GM12878 (cell line): ENCODE results near the gene MEIOSIN. TPM values are rescaled to one million over a fixed set of nuclear protein-coding genes. Genes with fewer than 3 reads are reported as not detected.

Source experiments
- ATAC-seq: fragments of 200-7000 bp; cut with Tn5 transposase; 3 replicates; pipeline ENCODE4 v1.9.1; 2020; ENCODE audit warnings: mild to moderate bottlenecking, moderate library complexity
- BruUV-seq: library from RNA; stranded (reverse); fragments of 400-500 nt; replicated peaks from 2 replicates; lab custom pipeline; 2021; lab: Mats Ljungman, UMichigan
- CTCF ChIA-PET: fragments of 300-600 bp; sonication (Branson Sonifier 250); formaldehyde crosslinking; extraction: SDS; loops from one replicate; lab custom pipeline; 2021; ENCODE audit warnings: inconsistent platforms; lab: Yijun Ruan, JAX
- POLR2A ChIA-PET: fragments of 350-600 bp; formaldehyde crosslinking; extraction: SDS; loops from one replicate; lab custom pipeline; 2021; ENCODE audit warnings: inconsistent platforms; lab: Charles Lee
- RAD21 ChIA-PET: fragments of 300-600 bp; sonication (Branson Sonifier 250); formaldehyde crosslinking; loops from one replicate; lab custom pipeline; 2023; ENCODE audit warnings: antibody characterized with exemption; ENCODE audit not compliant: unreplicated experiment; lab: Charles Lee
- SMC1A ChIA-PET: fragments of 300-600 bp; sonication (Branson Sonifier 250); formaldehyde crosslinking; loops from one replicate; lab custom pipeline; 2023; ENCODE audit not compliant: unreplicated experiment, uncharacterized antibody; lab: Charles Lee
- DNase-seq: peaks from one replicate; pipeline ENCODE4 v3.0.0-alpha.2; 2011; ENCODE audit warnings: low read depth, low spot score
- FAIRE-seq: peaks from 3 replicates; lab custom pipeline; 2011; peaks lifted over from hg19 to GRCh38; lab: Jason Lieb, UNC
- H2AFZ ChIP-seq: 2 replicates; pipeline ENCODE4 v1.6.0; 2011; ENCODE audit warnings: low read depth, low read length, control low read depth; ENCODE audit not compliant: control insufficient read depth
- H3K27ac ChIP-seq: 2 replicates; pipeline ENCODE4 v1.5.1; 2011; ENCODE audit warnings: control low read depth; ENCODE audit not compliant: control insufficient read depth, insufficient read depth
- H3K27me3 ChIP-seq, 2 experiments: replicated peaks in 1 of 2; 2 replicates each; pipeline versions ENCODE4 v1.6.0 to v1.6.1; 2011; ENCODE audit warnings: low read length in 1 of 2; ENCODE audit not compliant: control insufficient read depth in 2 of 2, insufficient read depth in 2 of 2
- H3K36me3 ChIP-seq, 2 experiments: 2 replicates each; pipeline ENCODE4 v1.5.1; 2011; ENCODE audit warnings: low read length in 1 of 2; ENCODE audit not compliant: control insufficient read depth in 2 of 2, insufficient read depth in 2 of 2
- H3K4me1 ChIP-seq: 2 replicates; pipeline ENCODE4 v1.6.1; 2011; ENCODE audit warnings: mild to moderate bottlenecking, low read length, moderate library complexity, mixed read lengths; ENCODE audit not compliant: control insufficient read depth, insufficient read depth
- H3K4me2 ChIP-seq: 2 replicates; pipeline ENCODE4 v1.6.0; 2011; ENCODE audit warnings: control low read depth; ENCODE audit not compliant: control insufficient read depth, insufficient read depth
- H3K4me3 ChIP-seq: fragments of 200-600 bp; sonication (generic); 2 replicates; pipeline ENCODE4 v1.5.1; 2016
- H3K79me2 ChIP-seq: 2 replicates; pipeline ENCODE4 v1.6.0; 2011; ENCODE audit warnings: low read length; ENCODE audit not compliant: control insufficient read depth, insufficient read depth
- H3K9ac ChIP-seq: 2 replicates; pipeline ENCODE4 v1.8.0; 2011; ENCODE audit warnings: low read length, control low read depth, mixed read lengths; ENCODE audit not compliant: control insufficient read depth, insufficient read depth
- H3K9me3 ChIP-seq: replicated peaks from 3 replicates; pipeline ENCODE4 v1.5.1; 2011; ENCODE audit warnings: mild to moderate bottlenecking, low read length; ENCODE audit not compliant: control insufficient read depth, insufficient read depth
- H4K20me1 ChIP-seq: 2 replicates; pipeline ENCODE4 v1.6.0; 2011; ENCODE audit not compliant: control insufficient read depth, insufficient read depth
- BMI1 ChIP-seq: fragments of 450-650 bp; IDR thresholded peaks from 2 replicates; pipeline ENCODE4 v1.6.1; 2016; ENCODE audit warnings: mild to moderate bottlenecking, moderate library complexity, borderline replicate concordance
- CREM ChIP-seq: IDR thresholded peaks from 2 replicates; pipeline ENCODE4 v1.6.1; 2014; ENCODE audit warnings: antibody characterized with exemption, low read depth
- EP300 ChIP-seq, 2 experiments: fragments of 150-350 bp in 1 of 2; IDR thresholded peaks; 2 replicates each; pipeline ENCODE4 v1.6.1; 2011 to 2012; ENCODE audit warnings: low read depth in 2 of 2, low read length in 2 of 2, borderline replicate concordance in 1 of 2, improper control_type of control experiment in 1 of 2, inconsistent platforms in 1 of 2; ENCODE audit not compliant: control insufficient read depth in 1 of 2
- ESRRA ChIP-seq: IDR thresholded peaks from 2 replicates; pipeline ENCODE4 v1.6.1; 2012; ENCODE audit warnings: mild to moderate bottlenecking, low read length, improper control_type of control experiment
- ETV6 ChIP-seq, 2 experiments: fragments of 450-650 bp in 1 of 2; IDR thresholded peaks in 1 of 2; conservative IDR thresholded peaks in 1 of 2; 2 replicates each; pipeline ENCODE4 v1.6.1; 2014; ENCODE audit warnings: antibody characterized with exemption in 1 of 2, borderline replicate concordance in 1 of 2, low read depth in 1 of 2, mild to moderate bottlenecking in 1 of 2, moderate library complexity in 1 of 2
- GATAD2B ChIP-seq: fragments of 450-650 bp; conservative IDR thresholded peaks from 2 replicates; pipeline ENCODE4 v1.6.1; 2017; ENCODE audit warnings: low read depth, mild to moderate bottlenecking, moderate library complexity
- IKZF2 ChIP-seq, 2 experiments: fragments of 450-650 bp; IDR thresholded peaks; 2 replicates each; pipeline ENCODE4 v1.6.1; 2017; ENCODE audit warnings: mild to moderate bottlenecking in 2 of 2, moderate library complexity in 2 of 2
- IRF3 ChIP-seq: fragments of 450-650 bp; IDR thresholded peaks from 2 replicates; pipeline ENCODE4 v1.6.1; 2014; ENCODE audit warnings: mild to moderate bottlenecking
- KDM1A ChIP-seq: fragments of 200-600 bp; sonication (generic); IDR thresholded peaks from 2 replicates; pipeline ENCODE4 v1.6.1; 2016; ENCODE audit warnings: borderline replicate concordance
- MEF2A ChIP-seq: IDR thresholded peaks from 2 replicates; pipeline ENCODE4 v1.6.1; 2011; ENCODE audit warnings: low read depth, mild to moderate bottlenecking, low read length, moderate library complexity; ENCODE audit not compliant: insufficient read depth
- MTA2 ChIP-seq: fragments of 450-650 bp; IDR thresholded peaks from 2 replicates; pipeline ENCODE4 v1.6.1; 2016; ENCODE audit warnings: low read depth, mild to moderate bottlenecking, moderate library complexity
- NBN ChIP-seq: fragments of 450-650 bp; IDR thresholded peaks from 2 replicates; pipeline ENCODE4 v1.6.1; 2016
- NRF1 ChIP-seq: conservative IDR thresholded peaks from 2 replicates; pipeline ENCODE4 v1.6.1; 2011; ENCODE audit warnings: mild to moderate bottlenecking, low read depth, low read length, improper control_type of control experiment
- TAF1 ChIP-seq: IDR thresholded peaks from 2 replicates; pipeline ENCODE4 v1.6.1; 2011; ENCODE audit warnings: mild to moderate bottlenecking, low read depth, low read length, borderline replicate concordance
- TBL1XR1 ChIP-seq: IDR thresholded peaks from 2 replicates; pipeline ENCODE4 v1.6.1; 2012; ENCODE audit warnings: low read depth, low read length, improper control_type of control experiment
- ZSCAN29 ChIP-seq: fragments of 450-650 bp; IDR thresholded peaks from 2 replicates; pipeline ENCODE4 v1.6.1; 2017; ENCODE audit warnings: mild to moderate bottlenecking, moderate library complexity
- WGBS: methylation state at CpG from one replicate; pipeline ENCODE4 v1.1.6; 2016; ENCODE audit warnings: low lambda C conversion rate; ENCODE audit not compliant: insufficient replicate concordance, insufficient coverage; ENCODE audit errors: missing lambda C conversion rate; 5-methylcytosine and 5-hydroxymethylcytosine counted together
- in situ Hi-C: fragments of 300-500 bp; cut with MboI; formaldehyde crosslinking; loops from 9 replicates; pipeline ENCODE4 v1.14.3; 2018; ENCODE audit warnings: mixed read lengths
- intact Hi-C: fragments of 100-400 bp; cut with micrococcal nuclease; formaldehyde crosslinking; loops from one replicate; pipeline ENCODE4 v1.14.2; 2022; ENCODE audit not compliant: unreplicated experiment
- polyA plus RNA-seq, 11 experiments: library from polyadenylated mRNA; depleted of rRNA in 4 of 11; unstranded in 6 of 11; stranded (reverse) in 5 of 11; fragments of >200 nt; fragmentation: Nextera tagmentation in 4 of 11; fragmentation: Illumina TruSeq in 1 of 11; extraction: Ambion mirVana in 4 of 11; extraction: Trizol in 1 of 11; gene quantifications; 1 replicate in 1 of 11; 2 replicates in 10 of 11; pipeline versions ENCODE4 v1.2.1 to v1.2.3, GENCODE V29; 2011 to 2016; ENCODE audit warnings: inconsistent platforms in 2 of 11, missing spikeins in 2 of 11, low read depth in 1 of 11
- total RNA-seq, 4 experiments: library from RNA; depleted of rRNA in 3 of 4; stranded (reverse); fragments of >200 nt in 3 of 4; fragmentation: Illumina TruSeq in 1 of 4; extraction: Trizol in 1 of 4; gene quantifications; 2 replicates each; pipeline versions ENCODE4 v1.2.1 to v1.2.3, GENCODE V29; 2013 to 2021
- TF ChIP-seq, protein P1 (sequence below): fragments of 450-650 bp; IDR thresholded peaks from 2 replicates; pipeline ENCODE4 v1.6.1; 2018; ENCODE audit warnings: mild to moderate bottlenecking, low read depth, moderate library complexity; ENCODE audit not compliant: partially characterized antibody
- TF ChIP-seq, protein P2 (sequence below), 3 experiments: IDR thresholded peaks in 2 of 3; conservative IDR thresholded peaks in 1 of 3; 2 replicates each; pipeline ENCODE4 v1.5.1; 2011; ENCODE audit warnings: low read depth in 3 of 3, low read length in 3 of 3, mild to moderate bottlenecking in 3 of 3, control low read depth in 2 of 3, moderate library complexity in 2 of 3, inconsistent platforms in 1 of 3, mixed read lengths in 1 of 3; ENCODE audit not compliant: control insufficient read depth in 2 of 3, insufficient read depth in 1 of 3; ENCODE audit errors: extremely low read depth in 1 of 3

The MEIOSIN gene
- total and polyA plus RNA-seq, 10 of the 15 experiments (the other 5 are each of a cell fraction or from before 2014, with no cell fraction given), result 0.05 to 0.66 (median 0.14) TPM; not detected in 4

DNA sequence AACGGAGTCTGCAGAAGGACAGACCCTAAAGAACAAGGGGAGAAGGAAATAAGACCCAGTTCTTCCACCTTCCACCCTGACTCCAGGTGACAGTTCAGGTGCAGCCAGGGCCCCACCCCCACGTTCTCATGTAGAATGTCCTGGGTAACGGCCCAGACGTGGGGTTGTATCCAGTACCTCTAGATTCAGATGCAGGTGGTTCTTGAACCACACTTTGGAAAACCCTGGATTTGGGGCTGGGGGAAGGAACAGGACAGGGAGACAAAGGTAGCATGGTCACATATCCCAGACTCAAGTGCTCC is 46.9 kb downstream of the MEIOSIN start (continued):
- TF ChIP-seq MEF2A, result no peak

DNA sequence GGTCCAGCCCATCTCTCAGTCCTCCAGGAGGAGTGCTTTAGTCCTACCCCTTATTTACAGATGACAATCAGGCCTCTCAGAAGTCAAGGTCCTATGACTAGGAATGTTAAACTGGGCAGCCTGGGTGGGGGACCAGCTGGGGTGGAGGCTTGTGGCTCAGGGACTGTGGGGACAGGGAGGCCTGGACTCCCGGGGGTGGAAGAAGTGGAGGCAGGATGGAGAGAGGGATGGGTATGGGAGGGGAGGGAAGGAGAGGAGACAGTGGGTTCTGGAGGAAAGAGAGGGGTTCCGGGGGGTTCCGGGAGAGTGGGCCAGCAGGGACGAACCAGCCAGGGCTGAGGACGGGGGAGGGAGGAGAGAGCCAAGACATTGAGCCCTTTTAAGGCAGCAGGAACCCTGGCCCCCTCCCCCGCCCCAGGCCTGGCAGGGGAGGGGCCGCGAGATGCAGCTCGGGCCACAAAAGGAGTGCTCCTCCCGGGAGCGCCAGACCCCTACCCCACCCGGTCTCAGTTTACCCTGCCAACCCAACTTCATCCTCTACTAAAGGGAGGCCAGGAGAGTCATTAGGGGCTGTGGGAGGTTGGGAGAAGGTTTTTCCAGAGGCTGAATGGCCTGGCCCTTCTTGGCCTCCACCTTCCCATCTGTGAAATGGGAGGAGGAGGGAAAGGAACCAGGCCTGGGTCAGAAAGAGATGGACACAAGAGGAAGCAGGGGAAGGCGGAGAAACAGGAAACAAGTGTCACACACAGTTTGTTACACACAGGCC is 47.4 kb downstream of the MEIOSIN start:
- no peak for TF ChIP-seq IRF3
- no peak for TF ChIP-seq TAF1
- no peak for TF ChIP-seq IKZF2 (IDR thresholded peaks at IDR 0.05)
- TF ChIP-seq ETV6 (conservative IDR thresholded peaks at IDR 0.05 in 1 of 2, IDR thresholded peaks at IDR 0.05 in 1 of 2; ENCODE audit: borderline replicate concordance in 1 of 2, low read depth in 1 of 2), result no peak
- TF ChIP-seq ZSCAN29, result no peak
- TF ChIP-seq ESRRA, result no peak
- TF ChIP-seq KDM1A, result no peak
- TF ChIP-seq MTA2, result no peak
- TF ChIP-seq EP300 (IDR thresholded peaks at IDR 0.05; ENCODE audit: borderline replicate concordance in 1 of 2, control insufficient read depth in 1 of 2, low read depth in 2 of 2, low read length in 2 of 2), result no peak
- no peak for TF ChIP-seq BMI1
- no peak for TF ChIP-seq NRF1
- TF ChIP-seq, protein P1, sequence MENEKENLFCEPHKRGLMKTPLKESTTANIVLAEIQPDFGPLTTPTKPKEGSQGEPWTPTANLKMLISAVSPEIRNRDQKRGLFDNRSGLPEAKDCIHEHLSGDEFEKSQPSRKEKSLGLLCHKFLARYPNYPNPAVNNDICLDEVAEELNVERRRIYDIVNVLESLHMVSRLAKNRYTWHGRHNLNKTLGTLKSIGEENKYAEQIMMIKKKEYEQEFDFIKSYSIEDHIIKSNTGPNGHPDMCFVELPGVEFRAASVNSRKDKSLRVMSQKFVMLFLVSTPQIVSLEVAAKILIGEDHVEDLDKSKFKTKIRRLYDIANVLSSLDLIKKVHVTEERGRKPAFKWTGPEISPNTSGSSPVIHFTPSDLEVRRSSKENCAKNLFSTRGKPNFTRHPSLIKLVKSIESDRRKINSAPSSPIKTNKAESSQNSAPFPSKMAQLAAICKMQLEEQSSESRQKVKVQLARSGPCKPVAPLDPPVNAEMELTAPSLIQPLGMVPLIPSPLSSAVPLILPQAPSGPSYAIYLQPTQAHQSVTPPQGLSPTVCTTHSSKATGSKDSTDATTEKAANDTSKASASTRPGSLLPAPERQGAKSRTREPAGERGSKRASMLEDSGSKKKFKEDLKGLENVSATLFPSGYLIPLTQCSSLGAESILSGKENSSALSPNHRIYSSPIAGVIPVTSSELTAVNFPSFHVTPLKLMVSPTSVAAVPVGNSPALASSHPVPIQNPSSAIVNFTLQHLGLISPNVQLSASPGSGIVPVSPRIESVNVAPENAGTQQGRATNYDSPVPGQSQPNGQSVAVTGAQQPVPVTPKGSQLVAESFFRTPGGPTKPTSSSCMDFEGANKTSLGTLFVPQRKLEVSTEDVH, result no peak
- no peak for TF ChIP-seq TBL1XR1
- TF ChIP-seq GATAD2B, result no peak
- no peak for TF ChIP-seq CREM
- no peak for TF ChIP-seq NBN
- TF ChIP-seq, protein P2, sequence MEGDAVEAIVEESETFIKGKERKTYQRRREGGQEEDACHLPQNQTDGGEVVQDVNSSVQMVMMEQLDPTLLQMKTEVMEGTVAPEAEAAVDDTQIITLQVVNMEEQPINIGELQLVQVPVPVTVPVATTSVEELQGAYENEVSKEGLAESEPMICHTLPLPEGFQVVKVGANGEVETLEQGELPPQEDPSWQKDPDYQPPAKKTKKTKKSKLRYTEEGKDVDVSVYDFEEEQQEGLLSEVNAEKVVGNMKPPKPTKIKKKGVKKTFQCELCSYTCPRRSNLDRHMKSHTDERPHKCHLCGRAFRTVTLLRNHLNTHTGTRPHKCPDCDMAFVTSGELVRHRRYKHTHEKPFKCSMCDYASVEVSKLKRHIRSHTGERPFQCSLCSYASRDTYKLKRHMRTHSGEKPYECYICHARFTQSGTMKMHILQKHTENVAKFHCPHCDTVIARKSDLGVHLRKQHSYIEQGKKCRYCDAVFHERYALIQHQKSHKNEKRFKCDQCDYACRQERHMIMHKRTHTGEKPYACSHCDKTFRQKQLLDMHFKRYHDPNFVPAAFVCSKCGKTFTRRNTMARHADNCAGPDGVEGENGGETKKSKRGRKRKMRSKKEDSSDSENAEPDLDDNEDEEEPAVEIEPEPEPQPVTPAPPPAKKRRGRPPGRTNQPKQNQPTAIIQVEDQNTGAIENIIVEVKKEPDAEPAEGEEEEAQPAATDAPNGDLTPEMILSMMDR (IDR thresholded peaks at IDR 0.05 in 2 of 3, conservative IDR thresholded peaks at IDR 0.05 in 1 of 3; ENCODE audit: control insufficient read depth in 2 of 3, extremely low read depth in 1 of 3, insufficient read depth in 1 of 3, low read depth in 3 of 3, low read length in 3 of 3), result no peak
- TF ChIP-seq, all 136 proteins: peak for 0
- in situ Hi-C loops (no loop called here), intact Hi-C loops (no loop called here)
- Histone ChIP-seq H3K4me2 (no peak overlapping the region), H3K27me3 (no peaks in the 10 kb centered on the region), H4K20me1 (no peaks in the 10 kb centered on the region), H2AFZ (no peak overlapping the region), H3K27ac (no peak overlapping the region), H3K9ac (no peak overlapping the region), H3K79me2 (no peaks in the 10 kb centered on the region), H3K4me3 (no peak overlapping the region), H3K36me3 (no peaks in the 10 kb centered on the region), H3K4me1 (peaks cover 11% of the 10 kb centered on the region), H3K9me3 (no peaks in the 10 kb centered on the region)
- no TSS peak for BruUV-seq
- SMC1A ChIA-PET, result no interaction called here
- FAIRE-seq (no peak), DNase-seq (no peak), ATAC-seq (no peak)
- WGBS, result 47% methylated on average over 9 of the region's 13 CpGs
- CTCF ChIA-PET, result interaction anchor here (0.5 to 1.8 kb wide), 2 partner anchors 11 to 12 kb away, joined by 5 to 45 read pairs; partner anchors contain the start of genes DMWD and SIX5
- RAD21 ChIA-PET, result no interaction called here
- POLR2A ChIA-PET, result no interaction called here
